MM.1S (cell line): ENCODE data around the gene RIF1.

Experiments used
- CTCF ChIP-seq: fragments of 300-600 bp; sonication (generic); IDR thresholded peaks from 2 replicates; pipeline ENCODE4 v1.5.1; 2016; ENCODE audit warnings: antibody characterized with exemption, low read length, mixed read lengths
- EZH2 ChIP-seq: fragments of 300-600 bp; sonication (generic); optimal IDR thresholded peaks from 2 replicates; pipeline ENCODE3; 2017; ENCODE audit warnings: low read depth, mild to moderate bottlenecking, antibody characterized with exemption, low read length, mixed read lengths
- EZH2phosphoT487 ChIP-seq: fragments of 300-600 bp; sonication (generic); IDR thresholded peaks from 2 replicates; pipeline ENCODE4 v1.6.1; 2018; ENCODE audit warnings: antibody characterized with exemption, low read length

GRCh38 chr2:151379169-151379568 lies 30.5 kb upstream of the RIF1 start:
- TF ChIP-seq CTCF (no peak), EZH2phosphoT487 (no peak), EZH2 (no peak)
